Epithelial cell of proximal tubule (primary cell): ENCODE measurements around the gene MAST4. TPM values are rescaled to one million over a fixed set of nuclear protein-coding genes. Genes with fewer than 3 reads are reported as not detected.
A peak's percentile ranks its signal among the peaks of the same experiment; 100 is the strongest.
"Not testable (repeated sequence)": the region's sequence is repeated elsewhere in the genome, so short reads cannot be mapped to it uniquely, and the experiment has no call there.

Source experiments
- DNase-seq: peaks from one replicate; pipeline ENCODE4 v3.0.0-alpha.2; 2011; ENCODE audit warnings: low read depth
- H3K4me3 ChIP-seq: 2 replicates; pipeline ENCODE4 v1.5.1; 2011; ENCODE audit warnings: low read depth, mild to moderate bottlenecking, low read length
- total RNA-seq: library from RNA; depleted of rRNA; stranded (reverse); fragments of >200 nt; gene quantifications from 2 replicates; pipeline ENCODE4 v1.2.3, GENCODE V29; 2015
- TF ChIP-seq, protein P1 (sequence below): conservative IDR thresholded peaks from 2 replicates; pipeline ENCODE4 v1.5.1; 2012; ENCODE audit warnings: low read depth, mild to moderate bottlenecking, low read length

Gene MAST4
- total RNA-seq, 1 donor from 2014 or later: 17.3 TPM

DNA sequence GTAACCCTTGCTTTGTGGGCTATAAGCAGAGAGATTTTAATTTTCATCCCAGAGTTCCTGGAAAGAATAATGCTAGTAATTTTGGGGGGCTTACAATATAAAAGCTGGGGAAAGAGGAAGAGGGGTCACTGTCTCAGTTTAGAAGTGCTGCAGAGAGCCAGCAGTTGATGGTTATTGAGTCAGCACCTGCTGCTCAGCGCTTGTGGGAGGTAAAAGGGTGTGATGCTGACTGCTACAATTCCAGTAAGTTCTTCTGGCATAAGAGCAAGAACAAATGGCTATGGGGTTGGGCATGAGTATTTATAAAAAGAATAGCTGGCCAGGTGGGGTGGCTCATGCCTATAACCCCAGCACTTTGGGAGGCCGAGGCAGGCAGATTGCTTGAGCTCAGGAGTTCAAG, 88.5 kb downstream of the MAST4 start:
- TF ChIP-seq, protein P1, sequence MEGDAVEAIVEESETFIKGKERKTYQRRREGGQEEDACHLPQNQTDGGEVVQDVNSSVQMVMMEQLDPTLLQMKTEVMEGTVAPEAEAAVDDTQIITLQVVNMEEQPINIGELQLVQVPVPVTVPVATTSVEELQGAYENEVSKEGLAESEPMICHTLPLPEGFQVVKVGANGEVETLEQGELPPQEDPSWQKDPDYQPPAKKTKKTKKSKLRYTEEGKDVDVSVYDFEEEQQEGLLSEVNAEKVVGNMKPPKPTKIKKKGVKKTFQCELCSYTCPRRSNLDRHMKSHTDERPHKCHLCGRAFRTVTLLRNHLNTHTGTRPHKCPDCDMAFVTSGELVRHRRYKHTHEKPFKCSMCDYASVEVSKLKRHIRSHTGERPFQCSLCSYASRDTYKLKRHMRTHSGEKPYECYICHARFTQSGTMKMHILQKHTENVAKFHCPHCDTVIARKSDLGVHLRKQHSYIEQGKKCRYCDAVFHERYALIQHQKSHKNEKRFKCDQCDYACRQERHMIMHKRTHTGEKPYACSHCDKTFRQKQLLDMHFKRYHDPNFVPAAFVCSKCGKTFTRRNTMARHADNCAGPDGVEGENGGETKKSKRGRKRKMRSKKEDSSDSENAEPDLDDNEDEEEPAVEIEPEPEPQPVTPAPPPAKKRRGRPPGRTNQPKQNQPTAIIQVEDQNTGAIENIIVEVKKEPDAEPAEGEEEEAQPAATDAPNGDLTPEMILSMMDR: no peak
- no peak overlapping the region for H3K4me3 ChIP-seq
- no peak for DNase-seq

DNA sequence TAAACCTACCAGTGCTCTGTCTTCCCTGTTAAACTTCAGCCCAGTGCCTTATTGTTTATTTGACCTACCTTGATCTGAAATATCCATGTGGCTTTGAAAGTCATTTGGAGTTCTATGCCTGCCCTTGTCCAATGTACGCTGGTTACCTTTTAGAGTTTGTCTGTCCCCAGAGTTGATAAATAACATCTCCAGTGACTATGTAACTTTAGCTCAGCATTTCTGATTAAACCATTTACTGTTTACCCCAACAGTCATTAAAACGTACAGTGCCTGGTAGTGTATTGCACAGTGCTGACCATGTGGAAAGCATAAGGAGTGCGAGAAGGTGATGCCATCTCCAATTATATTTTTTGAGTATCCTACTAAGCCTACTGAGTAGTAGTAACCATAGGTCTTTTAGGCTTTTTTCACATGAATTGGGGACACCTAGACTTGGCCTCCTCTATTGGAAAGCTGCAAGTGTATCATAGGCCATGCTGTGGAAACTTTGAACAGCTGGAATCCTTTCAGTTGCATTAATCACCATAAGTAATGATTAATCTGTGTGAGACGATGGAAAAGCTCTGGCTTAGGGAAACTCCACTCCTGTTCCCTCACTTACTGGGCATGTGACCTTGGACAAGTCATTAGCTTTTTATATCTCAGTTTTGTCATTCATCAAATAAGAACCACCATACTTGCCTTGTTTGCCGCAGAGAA, 93.5 kb downstream of the MAST4 start:
- peak; percentile 97 for DNase-seq

DNA sequence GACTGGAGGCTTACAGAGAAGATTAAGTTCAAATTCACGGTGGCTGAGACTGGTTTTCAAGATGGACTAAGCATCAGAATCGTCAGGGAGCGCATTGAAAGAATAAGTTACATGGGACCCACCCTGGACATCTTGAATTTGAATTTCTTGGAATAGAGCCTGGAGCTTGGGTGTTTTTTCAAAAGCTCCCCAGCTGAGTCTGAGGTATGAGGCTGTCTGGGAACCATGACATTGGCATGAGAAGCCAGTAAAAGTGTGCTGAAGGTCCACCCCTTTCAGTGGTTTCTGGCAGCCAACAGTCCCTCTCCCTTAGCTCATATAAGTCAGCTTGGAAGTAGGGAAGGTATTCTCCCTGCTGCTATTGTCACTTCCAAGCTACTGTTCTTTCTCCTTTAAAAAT, 97.8 kb downstream of the MAST4 start:
- DNase-seq: no peak
- H3K4me3 ChIP-seq: no peak overlapping the region
- TF ChIP-seq, protein P1: no peak

More for the DNA sequence above, 93.5 kb downstream of the MAST4 start:
- TF ChIP-seq, protein P1: no peak
- peak overlapping the region; percentile 46 for H3K4me3 ChIP-seq

DNA sequence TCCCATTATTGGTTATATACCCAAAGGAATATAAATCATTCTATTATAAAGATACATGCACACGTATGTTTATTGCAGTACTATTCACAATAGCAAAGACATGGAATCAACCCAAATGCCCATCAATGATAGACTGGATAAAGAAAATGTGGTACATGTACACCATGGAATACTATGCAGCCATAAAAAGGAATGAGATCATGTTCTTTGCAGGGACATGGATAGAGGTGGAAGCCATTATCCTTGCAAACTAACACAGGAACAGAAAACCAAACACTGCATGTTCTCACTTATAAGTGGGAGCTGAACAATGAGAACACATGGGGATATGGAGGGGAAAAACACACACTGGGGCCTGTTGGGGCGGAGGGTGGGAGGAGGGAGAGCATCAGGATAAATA, 99.6 kb downstream of the MAST4 start:
- H3K4me3 ChIP-seq, DNase-seq: not testable (repeated sequence)

DNA sequence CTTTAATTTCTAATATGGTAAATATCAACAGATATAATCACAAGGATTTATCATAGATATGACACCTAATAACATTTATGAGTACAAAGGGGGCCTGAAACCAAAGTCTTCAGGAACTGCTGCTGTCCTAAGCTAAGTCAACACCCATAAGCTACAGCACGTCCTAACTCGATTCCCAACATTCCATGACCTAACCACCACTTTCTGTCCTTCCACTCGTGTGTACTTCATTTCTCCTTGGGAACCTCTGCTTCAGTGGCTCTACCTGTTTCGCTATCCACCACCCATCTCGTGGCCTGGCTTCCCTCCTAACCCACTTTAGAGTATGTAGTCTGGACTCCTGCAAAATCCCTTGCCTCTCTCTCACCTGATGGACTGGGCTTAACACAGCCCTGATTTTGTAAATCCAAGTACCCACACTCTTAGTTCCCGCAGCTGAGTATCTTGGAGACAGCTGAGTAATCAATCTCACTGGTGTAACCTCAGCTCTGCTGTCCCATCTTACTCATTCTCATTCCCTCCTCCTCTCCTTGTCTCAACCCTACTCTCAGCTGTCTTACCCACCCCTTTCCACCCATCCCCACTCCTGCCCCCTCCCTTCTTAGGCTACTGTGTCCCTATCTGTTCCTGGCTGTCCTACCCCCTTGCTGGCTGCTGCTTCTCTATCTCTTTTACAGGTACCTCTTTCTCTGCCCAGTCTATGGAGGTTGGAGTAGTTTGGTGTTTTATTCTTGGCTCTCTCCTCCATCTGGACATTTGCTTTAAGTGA, 101.8 kb downstream of the MAST4 start:
- H3K4me3 ChIP-seq: no peak overlapping the region
- DNase-seq: no peak
- TF ChIP-seq, protein P1: no peak

DNA sequence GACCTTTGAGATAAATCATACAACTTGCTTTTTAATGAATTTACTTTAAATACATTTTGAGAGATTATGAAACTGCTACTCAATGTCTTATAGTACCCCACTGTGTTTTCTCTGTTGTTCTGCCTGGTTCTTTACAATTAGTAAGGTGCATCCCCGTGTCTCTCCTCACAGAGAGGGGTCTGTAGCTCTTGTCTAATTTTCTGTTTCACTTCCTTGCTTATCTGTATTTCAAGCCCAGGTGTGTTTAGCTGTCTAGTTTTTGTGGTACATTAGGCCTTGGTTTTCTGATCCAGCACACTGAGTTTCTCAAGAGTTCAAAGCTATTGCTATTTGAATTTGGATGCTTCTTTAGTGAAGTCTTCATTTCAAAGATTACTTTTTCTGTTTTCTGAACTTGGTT, 105.1 kb downstream of the MAST4 start:
- DNase-seq: no peak
- TF ChIP-seq, protein P1: no peak

DNA sequence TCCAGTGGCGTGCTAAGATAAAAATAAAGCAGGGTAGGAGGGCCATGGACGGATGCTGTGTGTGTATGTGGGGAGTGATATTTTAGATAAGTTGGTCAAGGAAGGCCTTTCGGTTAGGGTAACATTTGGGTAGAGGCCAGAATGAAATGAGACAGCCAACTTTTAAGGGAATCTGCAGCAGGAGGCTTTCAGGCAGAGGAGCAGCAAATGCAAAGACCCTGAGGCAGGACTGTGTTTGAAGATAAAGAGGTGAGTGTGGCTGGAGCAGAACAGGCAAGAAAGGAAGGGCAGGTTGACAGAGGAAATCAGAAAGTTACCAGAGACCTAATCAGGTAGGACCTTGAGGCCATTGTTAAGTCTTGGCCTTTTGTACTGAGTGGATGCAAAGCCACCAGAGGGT, 106.2 kb downstream of the MAST4 start:
- no peak for DNase-seq
- TF ChIP-seq, protein P1: no peak

More for the DNA sequence above, 105.1 kb downstream of the MAST4 start:
- no peak overlapping the region for H3K4me3 ChIP-seq

More for the DNA sequence above, 106.2 kb downstream of the MAST4 start:
- H3K4me3 ChIP-seq: no peak overlapping the region
